Measurements from ENCODE around the gene C1QTNF8.

DNA sequence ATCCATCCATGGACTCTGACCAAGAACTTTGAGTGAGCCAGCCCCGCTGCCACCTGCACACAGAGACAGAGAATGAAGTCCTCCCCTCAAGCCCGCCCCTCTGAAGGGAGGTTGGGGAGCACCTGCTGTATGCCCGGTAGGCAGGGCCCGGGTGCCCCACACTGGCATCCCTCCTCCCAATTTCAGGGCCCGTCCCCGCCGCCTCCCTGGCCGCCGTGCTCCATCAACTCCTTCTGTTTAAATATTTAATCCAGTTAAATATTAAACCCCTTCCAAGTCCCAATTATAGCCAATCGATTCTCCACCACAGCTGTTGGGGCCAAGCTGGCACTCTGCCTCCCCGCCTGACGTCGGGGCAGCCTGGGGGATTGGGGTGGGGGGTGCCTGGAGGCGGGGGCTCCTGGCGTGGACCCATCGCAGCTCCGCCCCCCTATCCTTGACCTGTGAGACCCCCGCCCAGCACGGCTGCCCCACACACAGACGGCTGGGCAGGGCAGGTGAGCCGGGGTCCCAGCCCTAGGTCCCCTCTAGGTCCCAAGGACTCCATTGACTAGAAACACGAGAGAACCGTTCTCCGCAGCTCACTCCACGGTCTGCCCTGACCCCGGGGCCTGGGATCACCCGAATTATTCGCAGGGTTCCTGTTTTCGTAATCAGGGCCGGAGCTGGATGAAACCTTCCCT lies 38.9 kb upstream of the C1QTNF8 start:
- no peak for TF ChIP-seq CTCF (optimal IDR thresholded peaks at IDR 0.05 in 1 of 3, IDR thresholded peaks at IDR 0.05 in 1 of 3, conservative IDR thresholded peaks at IDR 0.05 in 1 of 3; ENCODE audit: extremely low read depth in 1 of 3, insufficient read depth in 2 of 3, low read length in 3 of 3)
- no peak for TF ChIP-seq EZH2 (IDR thresholded peaks at IDR 0.05; ENCODE audit: low read length)
